Subcutaneous adipose tissue (tissue), 4 donors: ENCODE results near the gene ADAMTS2. TPM values are rescaled to one million over a fixed set of nuclear protein-coding genes. Genes with fewer than 3 reads are reported as not detected.

Experiments used
- CTCF ChIP-seq: fragments of 450-650 bp; IDR thresholded peaks from one replicate; pipeline ENCODE4 v1.5.1; 2016; ENCODE audit warnings: low read depth, mild to moderate bottlenecking, control low read depth, antibody characterized with exemption, moderate library complexity
- total RNA-seq, 4 donors: library from RNA; depleted of rRNA; stranded (reverse); fragments of >200 nt; gene quantifications; one replicate each; pipeline ENCODE4 v1.1.0, GENCODE V29; 2016

The ADAMTS2 gene
- total RNA-seq, 4 donors from 2014 or later = 26.7 to 56.5 (median 46.6) TPM

DNA sequence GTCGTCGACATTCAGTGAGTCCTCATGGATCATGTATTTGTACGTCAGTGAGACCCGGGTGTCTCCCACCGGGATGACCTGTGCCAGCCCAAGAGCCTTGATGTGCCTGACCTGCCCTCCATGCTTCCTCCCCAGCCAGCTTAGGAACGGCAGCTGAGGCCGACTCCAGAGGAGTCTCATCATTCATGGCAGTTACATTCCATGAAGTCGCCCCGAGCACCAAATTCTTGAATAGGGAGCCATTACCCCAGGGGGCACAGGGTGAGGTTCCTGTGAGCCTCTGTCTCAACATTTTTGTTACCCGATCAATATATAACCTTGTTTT lies 217.3 kb downstream of the ADAMTS2 start:
- TF ChIP-seq CTCF = no peak

- no peak for TF ChIP-seq CTCF
Measured at GRCh38 chr5:179127136-179128040, 217.9 kb downstream of the ADAMTS2 start.

DNA sequence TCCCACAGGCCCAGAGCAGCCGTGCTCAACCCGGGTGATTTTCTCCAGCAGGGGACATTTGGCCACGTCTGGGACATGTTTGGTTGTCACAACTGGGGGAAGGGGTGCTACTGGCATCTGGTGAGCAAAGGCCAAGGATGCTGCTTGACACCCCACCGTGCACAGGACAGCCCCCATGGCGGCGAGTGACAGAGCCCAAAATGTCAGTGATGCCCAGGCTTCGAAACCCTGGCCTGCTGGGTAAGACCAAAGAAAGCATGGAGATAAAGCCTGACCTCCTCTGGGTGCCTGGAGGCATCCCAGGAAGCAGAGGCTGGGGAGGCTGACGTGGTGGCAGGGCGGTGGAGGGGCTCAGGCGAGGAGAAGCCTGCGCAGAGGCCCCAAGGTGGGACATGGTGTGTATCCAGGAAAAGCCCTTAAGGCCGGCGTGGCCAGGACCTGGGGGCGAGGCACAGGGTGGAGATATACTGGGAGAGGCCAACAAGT lies 218.7 kb downstream of the ADAMTS2 start:
- TF ChIP-seq CTCF = no peak

- TF ChIP-seq CTCF = no peak
Measured at GRCh38 chr5:179125789-179126505, 219.3 kb downstream of the ADAMTS2 start.

GRCh38 chr5:179124853-179125788 lies 220.1 kb downstream of the ADAMTS2 start:
- TF ChIP-seq CTCF = no peak

GRCh38 chr5:179124273-179124852 lies 220.9 kb downstream of the ADAMTS2 start:
- TF ChIP-seq CTCF = no peak
